Chondrocyte (in vitro differentiated cells): Measurements from ENCODE around the gene ASB14. TPM values are rescaled to one million over a fixed set of nuclear protein-coding genes. Genes with fewer than 3 reads are reported as not detected.

Source experiments
- DNase-seq: peaks from one replicate; pipeline ENCODE4 v3.0.0; 2021; ENCODE audit warnings: mixed read lengths, low spot score
- H3K27ac Mint-ChIP-seq: one replicate; pipeline ENCODE4 v1.8.0; 2021; ENCODE audit warnings: mild to moderate bottlenecking, moderate library complexity, mixed read lengths; ENCODE audit not compliant: unreplicated experiment
- H3K27me3 Mint-ChIP-seq: 2 replicates; pipeline ENCODE4 v1.8.0; 2021; ENCODE audit warnings: low read depth, mixed read lengths
- H3K36me3 Mint-ChIP-seq: 2 replicates; pipeline ENCODE4 v1.8.0; 2021; ENCODE audit warnings: low read depth, mixed read lengths
- H3K4me1 Mint-ChIP-seq: 2 replicates; pipeline ENCODE4 v1.8.0; 2021; ENCODE audit warnings: low read depth, mild to moderate bottlenecking, mixed read lengths
- H3K4me3 Mint-ChIP-seq: one replicate; pipeline ENCODE4 v1.8.0; 2021; ENCODE audit warnings: mild to moderate bottlenecking, moderate library complexity, mixed read lengths; ENCODE audit not compliant: unreplicated experiment
- H3K9me3 Mint-ChIP-seq: 2 replicates; pipeline ENCODE4 v1.8.0; 2021; ENCODE audit warnings: low read depth, mixed read lengths
- CTCF ChIP-seq: fragments of 200-600 bp; sonication (generic); IDR thresholded peaks from 2 replicates; pipeline ENCODE4 v1.5.0; 2021; ENCODE audit warnings: antibody characterized with exemption, mild to moderate bottlenecking, moderate library complexity
- total RNA-seq: library from RNA; stranded (reverse); gene quantifications from 3 replicates; pipeline ENCODE4 v1.2.1, GENCODE V29; 2021

ASB14 gene
- total RNA-seq, 1 donor from 2014 or later = not detected

GRCh38 chr3:57287205-57287604 lies 5.3 kb downstream of the ASB14 start:
- no peak for TF ChIP-seq CTCF
- no peak for DNase-seq
- Mint-ChIP-seq H3K27me3 (peaks cover 4% of the 10 kb centered on the region), H3K36me3 (no peaks in the 10 kb centered on the region), H3K4me1 (no peaks in the 10 kb centered on the region), H3K27ac (no peak overlapping the region), H3K9me3 (peaks cover 6% of the 10 kb centered on the region), H3K4me3 (no peak overlapping the region)

- Mint-ChIP-seq H3K4me3 (no peak overlapping the region), H3K27ac (no peak overlapping the region), H3K4me1 (peaks cover 3% of the 10 kb centered on the region)
Observed at GRCh38 chr3:57283334-57283733, 9.2 kb downstream of the ASB14 start.

GRCh38 chr3:57281715-57282114 lies 10.8 kb downstream of the ASB14 start:
- Mint-ChIP-seq H3K27ac (no peak overlapping the region), H3K36me3 (no peaks in the 10 kb centered on the region), H3K9me3 (peaks cover 5% of the 10 kb centered on the region), H3K4me3 (no peak overlapping the region), H3K27me3 (no peaks in the 10 kb centered on the region), H3K4me1 (peaks cover 3% of the 10 kb centered on the region)
- no peak for DNase-seq
- TF ChIP-seq CTCF = no peak

More at GRCh38 chr3:57283334-57283733, 9.2 kb downstream of the ASB14 start:
- no peak for DNase-seq
- TF ChIP-seq CTCF = no peak
- Mint-ChIP-seq H3K27me3 (no peaks in the 10 kb centered on the region), H3K36me3 (no peaks in the 10 kb centered on the region), H3K9me3 (peaks cover 6% of the 10 kb centered on the region)

- no peak for TF ChIP-seq CTCF
- Mint-ChIP-seq H3K9me3 (no peaks in the 10 kb centered on the region), H3K27me3 (no peaks in the 10 kb centered on the region), H3K4me3 (no peak overlapping the region), H3K4me1 (peaks cover 3% of the 10 kb centered on the region), H3K36me3 (no peaks in the 10 kb centered on the region), H3K27ac (no peak overlapping the region)
- no peak for DNase-seq
Observed at GRCh38 chr3:57279685-57280084, 12.8 kb downstream of the ASB14 start.

- no peak for DNase-seq
- no peak for TF ChIP-seq CTCF
- no peak overlapping the region for H3K27ac Mint-ChIP-seq
- peaks cover 4% of the 10 kb centered on the region for H3K36me3 Mint-ChIP-seq
- H3K4me3 Mint-ChIP-seq = no peak overlapping the region
- H3K27me3 Mint-ChIP-seq = no peaks in the 10 kb centered on the region
- no peaks in the 10 kb centered on the region for H3K9me3 Mint-ChIP-seq
- peaks cover 3% of the 10 kb centered on the region for H3K4me1 Mint-ChIP-seq
Observed at GRCh38 chr3:57278237-57278636, 14.2 kb downstream of the ASB14 start.
